Skeletal muscle cell (primary cell): ENCODE results near the gene SMPD3.
A peak's percentile ranks its signal among the peaks of the same experiment; 100 is the strongest.

Experiments used
- DNase-seq: peaks from one replicate; pipeline ENCODE4 v3.0.0-alpha.2; 2010; ENCODE audit warnings: low read depth
- H3K4me3 ChIP-seq: 2 replicates; pipeline ENCODE4 v1.5.1; 2011; ENCODE audit warnings: low read depth, mild to moderate bottlenecking, control low read depth, low read length, moderate library complexity

The SMPD3 gene

GRCh38 chr16:68416057-68417046 lies 32.0 kb downstream of the SMPD3 start:
- no peak for DNase-seq
- H3K4me3 ChIP-seq, result no peak overlapping the region

- DNase-seq, result no peak
- H3K4me3 ChIP-seq, result no peak overlapping the region
Observed at GRCh38 chr16:68414581-68414980, 33.7 kb downstream of the SMPD3 start.

GRCh38 chr16:68412061-68412460 lies 36.2 kb downstream of the SMPD3 start:
- no peak for DNase-seq
- no peak overlapping the region for H3K4me3 ChIP-seq

- no peak overlapping the region for H3K4me3 ChIP-seq
- DNase-seq, result no peak
Observed at GRCh38 chr16:68411086-68411485, 37.2 kb downstream of the SMPD3 start.

GRCh38 chr16:68408967-68409366 lies 39.3 kb downstream of the SMPD3 start:
- no peak for DNase-seq
- H3K4me3 ChIP-seq, result no peak overlapping the region

- no peak overlapping the region for H3K4me3 ChIP-seq
- DNase-seq, result no peak
Observed at GRCh38 chr16:68408428-68408827, 39.9 kb downstream of the SMPD3 start.

- DNase-seq, result no peak
- no peak overlapping the region for H3K4me3 ChIP-seq
Observed at GRCh38 chr16:68406458-68407152, 41.7 kb downstream of the SMPD3 start.

- DNase-seq, result no peak
Observed at GRCh38 chr16:68404736-68405345, 43.5 kb downstream of the SMPD3 start.

GRCh38 chr16:68403704-68404103 lies 44.6 kb downstream of the SMPD3 start:
- no peak for DNase-seq
- no peak overlapping the region for H3K4me3 ChIP-seq

More at GRCh38 chr16:68404736-68405345, 43.5 kb downstream of the SMPD3 start:
- no peak overlapping the region for H3K4me3 ChIP-seq

- no peak for DNase-seq
- no peak overlapping the region for H3K4me3 ChIP-seq
Observed at GRCh38 chr16:68403177-68403576, 45.1 kb downstream of the SMPD3 start.

- no peak for DNase-seq
- H3K4me3 ChIP-seq, result no peak overlapping the region
Observed at GRCh38 chr16:68402748-68403040, 45.6 kb downstream of the SMPD3 start.

GRCh38 chr16:68401871-68402747 lies 46.2 kb downstream of the SMPD3 start:
- no peak overlapping the region for H3K4me3 ChIP-seq
- DNase-seq, result peak; percentile 32

GRCh38 chr16:68400924-68401460 lies 47.3 kb downstream of the SMPD3 start:
- no peak for DNase-seq

GRCh38 chr16:68400083-68400923 lies 48.0 kb downstream of the SMPD3 start:
- no peak overlapping the region for H3K4me3 ChIP-seq
- DNase-seq, result no peak

More at GRCh38 chr16:68400924-68401460, 47.3 kb downstream of the SMPD3 start:
- H3K4me3 ChIP-seq, result no peak overlapping the region

GRCh38 chr16:68399456-68399855 lies 48.9 kb downstream of the SMPD3 start:
- no peak for DNase-seq
- H3K4me3 ChIP-seq, result no peak overlapping the region

GRCh38 chr16:68397710-68398201 lies 50.6 kb downstream of the SMPD3 start:
- DNase-seq, result no peak

GRCh38 chr16:68396481-68396880 lies 51.8 kb downstream of the SMPD3 start:
- DNase-seq, result no peak
- no peak overlapping the region for H3K4me3 ChIP-seq

More at GRCh38 chr16:68397710-68398201, 50.6 kb downstream of the SMPD3 start:
- no peak overlapping the region for H3K4me3 ChIP-seq

GRCh38 chr16:68395815-68396214 lies 52.5 kb downstream of the SMPD3 start:
- H3K4me3 ChIP-seq, result no peak overlapping the region
- DNase-seq, result no peak
